ENCODE data around the gene ZCCHC14.

DNA sequence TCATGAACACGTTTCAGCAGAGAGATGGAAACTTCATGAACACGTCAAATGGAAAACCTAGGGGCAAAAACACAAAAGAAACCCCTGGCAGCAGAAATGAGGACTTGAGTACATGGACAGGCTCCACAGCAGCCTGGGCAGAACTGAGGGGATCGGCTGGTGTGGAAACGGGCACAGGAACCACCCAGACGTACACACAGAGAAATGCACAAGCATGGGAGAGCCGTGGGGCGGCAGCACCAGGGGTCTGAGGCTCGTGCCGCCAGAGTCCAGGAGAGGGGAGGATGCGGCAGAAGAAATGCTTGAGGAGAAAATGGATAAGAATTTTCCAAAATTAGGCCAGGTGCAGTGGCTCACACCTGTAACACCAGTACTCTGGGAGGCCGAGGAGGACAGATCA lies 70.7 kb downstream of the ZCCHC14 start:
- no peak for TF ChIP-seq CTCF (IDR thresholded peaks at IDR 0.05; ENCODE audit: low read depth, low read length, poor library complexity, severe bottlenecking)
- no peak for TF ChIP-seq EZH2phosphoT487 (IDR thresholded peaks at IDR 0.05; ENCODE audit: borderline replicate concordance, low read length)

Measured in DOHH2 (cell line).